Aorta (tissue), 5 donors: ENCODE data around the gene LYRM9. TPM values are rescaled to one million over a fixed set of nuclear protein-coding genes. Genes with fewer than 3 reads are reported as not detected.

Source experiments
- ATAC-seq: fragments of 200-7000 bp; cut with Tn5 transposase; one replicate; pipeline ENCODE4 v1.9.1; 2022; ENCODE audit warnings: moderate library complexity; ENCODE audit not compliant: low FRiP score
- DNase-seq, 2 donors: peaks; one replicate each; pipeline ENCODE4 v3.0.0-alpha.2; 2020
- H3K27ac ChIP-seq, 2 donors: one replicate each; pipeline ENCODE4 v1.5.1; 2013; ENCODE audit warnings: low read length in 2 of 2, mild to moderate bottlenecking in 2 of 2, moderate library complexity in 2 of 2, control low read depth in 1 of 2, inconsistent platforms in 1 of 2, low read depth in 1 of 2
- H3K27me3 ChIP-seq, 2 donors: one replicate each; pipeline ENCODE4 v1.6.1; 2013; ENCODE audit warnings: control low read depth in 1 of 2, low read length in 1 of 2, mild to moderate bottlenecking in 1 of 2, moderate library complexity in 1 of 2; ENCODE audit not compliant: insufficient read depth in 2 of 2, control insufficient read depth in 1 of 2
- H3K36me3 ChIP-seq, 2 donors: one replicate each; pipeline ENCODE4 v1.6.1; 2013; ENCODE audit warnings: control low read depth in 1 of 2, low read length in 1 of 2, mild to moderate bottlenecking in 1 of 2; ENCODE audit not compliant: insufficient read depth in 2 of 2, control insufficient read depth in 1 of 2
- H3K4me1 ChIP-seq, 2 donors: one replicate each; pipeline ENCODE4 v1.6.1; 2013; ENCODE audit warnings: low read length in 2 of 2, control low read depth in 1 of 2, mild to moderate bottlenecking in 1 of 2, moderate library complexity in 1 of 2; ENCODE audit not compliant: insufficient read depth in 2 of 2, control insufficient read depth in 1 of 2
- H3K4me3 ChIP-seq, 2 donors: one replicate each; pipeline ENCODE4 v1.5.1; 2013; ENCODE audit warnings: low read length in 2 of 2, control low read depth in 1 of 2, mild to moderate bottlenecking in 1 of 2
- H3K9me3 ChIP-seq: one replicate; pipeline ENCODE4 v1.6.1; 2013; ENCODE audit warnings: mild to moderate bottlenecking, low read length; ENCODE audit not compliant: control insufficient read depth
- WGBS, 2 donors: extraction: QIAGEN DNeasy Blood & Tissue Kit; methylation state at CpG; one replicate each; pipeline ENCODE4 v1.1.7; 2013; 5-methylcytosine and 5-hydroxymethylcytosine counted together
- intact Hi-C, 2 donors: fragments of 100-400 bp; cut with DNase I; formaldehyde crosslinking; loops; one replicate each; pipeline versions ENCODE4 v1.14.2 to v1.15.0; 2022
- polyA plus RNA-seq, 2 donors: library from polyadenylated mRNA; stranded (reverse); fragments of 200-250 nt; gene quantifications; one replicate each; pipeline ENCODE4 v1.2.3, GENCODE V29; 2013
- total RNA-seq, 2 donors: library from RNA; stranded (reverse); fragmentation: NEBNext Ultra II Directional; extraction: Animal tissue kit (Norgen Biotek cat#: 25700); gene quantifications; one replicate each; pipeline ENCODE4 v1.2.1, GENCODE V29; 2021
- donor health status: healthy with polysubstance abuse.
- donor health status: Bipolar disorder and iron deficiency.
- donor health status: DM: no; HTN: no; CAD: no.
- donor health status: DM: no; HTN: no; CAD: no.
- donor health status: DM: yes; HTN: yes; CAD: no.

Gene LYRM9
- total and polyA plus RNA-seq, 4 donors, result 7.8 to 23.8 (median 12.2) TPM

DNA sequence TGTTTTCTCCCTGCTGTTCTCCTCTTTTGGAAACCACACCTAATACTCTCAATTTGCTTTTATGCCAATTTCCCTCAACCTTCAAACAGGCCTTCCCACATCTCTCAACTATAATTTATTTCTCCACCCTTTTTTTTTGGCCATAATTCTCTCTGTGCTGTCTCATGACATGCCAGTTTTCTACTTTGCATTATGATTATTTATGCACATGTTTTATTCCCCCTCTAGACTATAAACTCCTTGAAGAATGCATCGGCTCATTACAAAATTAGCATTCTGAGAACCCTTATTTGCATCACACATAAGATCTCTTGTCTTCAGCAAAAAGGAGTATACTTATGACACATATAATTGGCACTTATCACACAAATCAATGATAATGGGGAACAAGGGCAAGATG is 10.9 kb upstream of the LYRM9 start:
- no peak for DNase-seq
- 82 to 85% methylated on average over 1 of the region's 1 CpG for WGBS, 2 donors
- no peak overlapping the region for H3K4me3 ChIP-seq
- ATAC-seq, result no peak
- H3K27me3 ChIP-seq, result no peaks in the 10 kb centered on the region
- H3K27ac ChIP-seq, result no peak overlapping the region
- H3K9me3 ChIP-seq, result peaks cover 2% of the 10 kb centered on the region
- H3K4me1 ChIP-seq, result no peaks in the 10 kb centered on the region
- intact Hi-C loops, result no loop called here
- no peaks in the 10 kb centered on the region for H3K36me3 ChIP-seq

DNA sequence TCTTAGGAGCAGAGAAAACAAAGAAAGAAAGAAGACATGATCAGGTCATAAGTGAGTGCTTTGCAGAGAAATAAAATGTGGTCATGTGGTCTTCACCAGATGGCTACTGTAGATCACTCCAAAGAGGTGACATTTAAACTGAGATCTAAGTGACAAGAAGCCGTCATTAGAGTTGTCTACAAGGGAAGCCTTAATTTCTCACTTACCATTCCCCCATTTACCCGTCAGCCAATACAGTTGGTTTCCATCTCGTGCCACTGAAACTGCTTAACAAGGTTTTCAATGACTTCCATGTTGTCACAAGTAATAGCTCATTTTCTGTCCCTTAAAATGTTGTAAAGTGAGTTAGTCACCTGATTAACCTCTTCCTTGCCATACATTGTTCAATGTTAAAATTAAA is 6.4 kb upstream of the LYRM9 start:
- DNase-seq, result no peak
- Histone ChIP-seq H3K36me3 (no peaks in the 10 kb centered on the region), H3K4me1 (no peaks in the 10 kb centered on the region), H3K9me3 (no peaks in the 10 kb centered on the region), H3K27me3 (no peaks in the 10 kb centered on the region), H3K27ac (no peak overlapping the region), H3K4me3 (no peak overlapping the region)
- ATAC-seq, result no peak
- intact Hi-C loops, result no loop called here
- WGBS, 2 donors, result 65 to 69% methylated on average over 3 of the region's 3 CpGs

DNA sequence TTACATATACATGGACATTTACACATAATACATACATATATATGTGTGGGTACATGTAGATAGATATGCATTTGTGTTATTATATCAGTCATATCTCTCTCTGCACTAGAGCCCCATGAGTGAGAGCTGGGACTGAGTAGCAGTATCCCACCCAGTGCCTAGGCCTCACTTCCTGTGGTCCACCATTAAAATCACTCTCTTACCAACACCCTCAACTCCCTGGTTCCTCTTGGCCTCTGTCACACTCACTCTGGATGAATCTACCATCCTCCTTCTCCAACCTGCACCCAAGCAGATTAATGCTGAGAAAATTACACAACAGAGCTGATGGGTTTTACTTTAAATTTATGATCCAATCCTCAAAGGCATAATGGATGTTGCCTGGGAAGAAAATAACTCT is 4.9 kb upstream of the LYRM9 start:
- no peaks in the 10 kb centered on the region for H3K36me3 ChIP-seq
- no peaks in the 10 kb centered on the region for H3K27me3 ChIP-seq
- no peaks in the 10 kb centered on the region for H3K9me3 ChIP-seq
- H3K27ac ChIP-seq, result no peak overlapping the region
- intact Hi-C loops, result no loop called here
- H3K4me3 ChIP-seq, result no peak overlapping the region
- DNase-seq (no peak), ATAC-seq (no peak)
- H3K4me1 ChIP-seq, result no peaks in the 10 kb centered on the region

DNA sequence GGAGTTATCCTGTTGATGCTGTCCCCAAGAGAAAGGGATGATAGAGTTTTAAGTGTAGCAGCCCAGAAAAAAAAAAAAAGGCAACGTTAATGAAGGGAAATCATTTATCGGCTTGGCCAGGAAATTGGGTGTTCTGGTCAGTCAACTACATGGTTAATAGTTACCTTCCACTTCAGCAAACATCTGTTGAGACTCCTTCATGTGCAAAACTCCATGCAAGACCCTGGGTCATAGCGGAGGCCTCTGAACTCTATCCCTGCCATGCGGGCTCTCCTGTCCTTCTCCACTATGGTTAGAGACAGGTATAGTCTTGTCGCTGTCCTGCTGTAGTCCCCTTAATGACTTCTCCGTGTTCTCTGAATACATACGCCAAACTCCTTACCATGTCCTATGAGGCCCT is 3.5 kb upstream of the LYRM9 start:
- ATAC-seq (no peak), DNase-seq (no peak)
- H3K4me3 ChIP-seq, result no peak overlapping the region
- H3K27ac ChIP-seq, result no peak overlapping the region
- H3K4me1 ChIP-seq, result peaks cover 0 to 2% of the 10 kb centered on the region in 2 donors
- 79 to 81% methylated on average over 7 of the region's 7 CpGs for WGBS, 2 donors
- H3K9me3 ChIP-seq, result no peaks in the 10 kb centered on the region
- intact Hi-C loops, result no loop called here
- H3K27me3 ChIP-seq, result no peaks in the 10 kb centered on the region
- no peaks in the 10 kb centered on the region for H3K36me3 ChIP-seq

DNA sequence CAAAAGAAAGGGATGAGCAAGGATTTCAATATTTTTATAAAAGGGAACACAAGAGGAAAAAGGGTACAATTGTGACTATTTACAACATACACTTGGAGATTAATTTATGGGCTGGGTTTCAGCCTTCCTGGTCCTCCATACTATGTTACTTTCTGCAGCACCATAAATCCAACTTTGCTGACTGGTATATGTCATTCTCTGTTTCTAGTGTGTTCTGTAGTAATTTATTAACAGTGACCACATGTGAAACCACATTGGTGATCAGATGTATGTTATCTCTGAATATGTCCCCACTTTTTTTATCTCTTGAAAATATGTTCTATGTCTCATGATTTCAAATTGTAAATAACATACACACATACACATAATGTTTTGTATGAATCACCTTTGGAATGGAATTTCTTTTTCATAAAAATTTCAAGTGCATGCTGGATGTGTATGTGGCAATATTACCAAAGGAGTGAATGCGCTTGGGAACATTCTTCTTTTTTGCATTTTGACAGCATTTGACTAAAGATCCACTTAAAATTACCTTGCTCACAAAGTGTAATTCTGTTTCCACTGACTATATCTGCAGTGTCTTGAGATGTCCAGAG is 2.9 kb upstream of the LYRM9 start:
- no peak for ATAC-seq
- intact Hi-C loops, result no loop called here
- 78 to 87% methylated on average over 1 of the region's 1 CpG for WGBS, 2 donors
- DNase-seq, result no peak
- Histone ChIP-seq H3K9me3 (no peaks in the 10 kb centered on the region), H3K27ac (no peak overlapping the region), H3K27me3 (no peaks in the 10 kb centered on the region), H3K36me3 (no peaks in the 10 kb centered on the region), H3K4me1 (peaks cover 0 to 2% of the 10 kb centered on the region in 2 donors), H3K4me3 (no peak overlapping the region)

DNA sequence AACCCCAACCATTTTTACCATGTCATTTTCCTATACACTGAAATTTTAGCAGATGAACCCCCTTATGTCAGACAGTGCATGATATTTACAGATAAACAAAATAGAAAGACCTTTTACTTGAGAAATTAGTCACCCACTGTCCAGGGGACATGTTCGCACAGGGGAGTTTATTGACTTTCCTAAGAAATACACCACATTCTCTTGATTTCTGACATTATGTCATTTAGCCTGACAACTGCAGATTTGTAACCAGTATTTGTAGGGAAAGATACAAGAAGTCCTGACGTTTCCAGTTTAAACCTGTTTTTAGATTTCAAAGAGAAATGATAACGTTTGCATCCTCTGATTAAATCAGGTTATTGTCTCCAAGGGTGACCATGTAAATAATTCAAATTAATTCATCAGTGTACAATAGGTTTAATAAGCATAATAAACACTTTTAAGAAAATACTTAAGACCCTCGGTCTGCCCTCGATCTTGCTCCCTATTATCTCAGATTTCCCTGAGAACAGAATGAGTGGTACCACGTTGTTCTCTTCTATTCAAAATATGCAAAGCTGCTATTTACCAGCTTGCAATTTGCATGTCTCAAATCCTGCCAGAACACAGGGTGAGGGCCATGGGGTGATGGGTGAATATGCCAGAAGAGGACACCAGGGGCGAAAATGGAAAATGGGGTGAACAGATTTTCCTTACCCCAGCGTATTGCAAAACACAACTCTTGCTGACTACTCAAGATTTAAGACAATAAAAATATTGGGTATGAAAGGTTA is 2.1 kb upstream of the LYRM9 start:
- DNase-seq, result no peak
- intact Hi-C loops, result no loop called here
- no peaks in the 10 kb centered on the region for H3K9me3 ChIP-seq
- no peak overlapping the region for H3K27ac ChIP-seq
- no peak overlapping the region for H3K4me3 ChIP-seq
- no peak for ATAC-seq
- H3K27me3 ChIP-seq, result no peaks in the 10 kb centered on the region
- no peaks in the 10 kb centered on the region for H3K36me3 ChIP-seq
- WGBS, 2 donors, result 19% methylated on average over 8 of the region's 8 CpGs
- peaks cover 0 to 2% of the 10 kb centered on the region in 2 donors for H3K4me1 ChIP-seq

DNA sequence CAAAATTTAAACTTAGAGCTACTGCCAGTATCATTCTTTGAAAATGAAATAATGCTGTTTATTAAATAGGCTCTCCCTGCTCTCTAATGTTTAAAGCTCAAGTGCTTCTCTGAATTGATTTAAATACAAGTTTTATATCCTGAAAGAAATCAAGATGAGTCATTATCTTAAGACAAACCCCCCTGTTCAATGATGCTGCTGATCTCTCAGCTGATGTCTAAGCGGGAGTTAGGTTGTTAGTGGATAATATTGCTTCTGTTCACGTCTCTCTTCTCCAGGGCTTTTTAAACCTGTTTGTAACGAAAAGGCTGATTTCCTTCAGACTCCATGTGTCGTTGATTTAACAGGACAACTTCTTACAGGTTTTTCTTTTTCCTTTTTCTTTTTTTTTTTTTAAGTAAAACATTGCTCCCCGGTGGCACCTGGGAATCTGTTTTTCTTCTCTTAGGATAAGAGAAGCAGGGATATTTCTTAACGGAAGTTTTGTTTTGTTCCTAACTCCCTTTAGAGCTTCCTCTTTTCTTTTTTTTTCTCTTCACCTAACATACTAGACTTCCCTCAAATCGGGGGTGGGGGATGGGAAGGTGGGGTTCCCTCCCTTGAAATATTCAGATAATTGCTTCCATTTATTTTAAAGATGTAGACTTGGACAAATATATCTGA is 807 bp upstream of the LYRM9 start:
- no peak overlapping the region for H3K4me3 ChIP-seq
- no peaks in the 10 kb centered on the region for H3K36me3 ChIP-seq
- no peak for DNase-seq
- WGBS, 2 donors, result 26 to 28% methylated on average over 7 of the region's 7 CpGs
- H3K27me3 ChIP-seq, result no peaks in the 10 kb centered on the region
- no peak overlapping the region for H3K27ac ChIP-seq
- H3K4me1 ChIP-seq, result peaks cover 0 to 2% of the 10 kb centered on the region in 2 donors
- no peak for ATAC-seq
- intact Hi-C loops, result no loop called here
- H3K9me3 ChIP-seq, result no peaks in the 10 kb centered on the region

DNA sequence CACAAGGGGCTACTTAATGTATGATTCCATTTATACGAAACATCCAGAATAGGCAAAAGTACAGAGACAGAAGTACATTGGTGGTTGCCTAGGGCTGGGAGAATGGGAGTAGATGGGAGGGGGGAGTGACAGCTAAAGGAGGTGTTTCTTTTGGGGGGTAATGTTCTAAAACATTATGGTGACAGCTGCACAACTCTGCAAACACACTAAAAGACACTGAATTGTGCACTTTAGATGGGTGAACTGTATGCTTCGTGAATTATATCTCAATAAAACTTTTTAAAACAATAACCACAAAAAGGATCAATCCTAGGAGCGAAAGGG is 661 bp downstream of the LYRM9 start:
- no peaks in the 10 kb centered on the region for H3K27me3 ChIP-seq
- no peaks in the 10 kb centered on the region for H3K36me3 ChIP-seq
- peak overlapping the region in 1 of 2 donors; percentile 49 for H3K27ac ChIP-seq
- no peak for DNase-seq
- intact Hi-C loops, result no loop called here
- WGBS, 2 donors, result 23 to 26% methylated on average over 3 of the region's 3 CpGs
- H3K4me1 ChIP-seq, result peaks cover 0 to 2% of the 10 kb centered on the region in 2 donors
- no peaks in the 10 kb centered on the region for H3K9me3 ChIP-seq
- no peak for ATAC-seq
- H3K4me3 ChIP-seq, result peak overlapping the region; percentile 63 to 96

DNA sequence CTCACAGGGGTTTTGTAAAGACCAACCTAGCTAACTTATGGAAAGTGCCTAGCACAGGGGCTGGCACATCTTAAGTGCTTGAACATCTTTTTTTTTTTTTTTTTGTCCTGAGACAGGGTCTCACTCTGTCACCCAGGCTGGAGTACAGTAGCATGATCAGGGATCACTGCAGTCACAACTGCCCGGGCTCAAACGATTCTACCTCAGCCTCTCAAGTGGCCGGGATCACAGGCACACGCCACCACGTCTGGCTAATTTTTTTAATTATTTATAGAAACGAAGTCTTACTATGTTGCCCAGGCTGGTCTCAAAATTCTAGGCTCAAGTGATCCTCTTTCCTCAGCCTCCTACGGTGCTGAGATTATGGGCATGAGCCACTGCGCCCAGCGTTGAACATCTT is 1.3 kb downstream of the LYRM9 start:
- no peak for DNase-seq
- intact Hi-C loops, result no loop called here
- no peak overlapping the region for H3K27ac ChIP-seq

More for the DNA sequence above, 1.3 kb downstream of the LYRM9 start:
- Histone ChIP-seq H3K4me3 (no peak overlapping the region), H3K36me3 (no peaks in the 10 kb centered on the region), H3K27me3 (no peaks in the 10 kb centered on the region), H3K4me1 (peaks cover 0 to 2% of the 10 kb centered on the region in 2 donors), H3K9me3 (no peaks in the 10 kb centered on the region)
- 95 to 96% methylated on average over 9 of the region's 9 CpGs for WGBS, 2 donors
- no peak for ATAC-seq
